HFF-Myc (cell line): ENCODE data around the gene STARD3NL.

Experiments
- DNase-seq: peaks from one replicate; pipeline ENCODE4 v3.0.0-alpha.2; 2011; ENCODE audit warnings: low read depth; ENCODE audit errors: extremely low read depth
- H3K4me3 ChIP-seq: replicated peaks from 2 replicates; pipeline ENCODE4 v1.5.1; 2011; ENCODE audit warnings: low read depth, mild to moderate bottlenecking, control low read depth, low read length
- TF ChIP-seq, protein P1 (sequence below): IDR thresholded peaks from 2 replicates; pipeline ENCODE4 v1.5.1; 2012; ENCODE audit warnings: mild to moderate bottlenecking, low read depth, low read length, control low read depth; ENCODE audit errors: missing control alignments

STARD3NL gene

DNA sequence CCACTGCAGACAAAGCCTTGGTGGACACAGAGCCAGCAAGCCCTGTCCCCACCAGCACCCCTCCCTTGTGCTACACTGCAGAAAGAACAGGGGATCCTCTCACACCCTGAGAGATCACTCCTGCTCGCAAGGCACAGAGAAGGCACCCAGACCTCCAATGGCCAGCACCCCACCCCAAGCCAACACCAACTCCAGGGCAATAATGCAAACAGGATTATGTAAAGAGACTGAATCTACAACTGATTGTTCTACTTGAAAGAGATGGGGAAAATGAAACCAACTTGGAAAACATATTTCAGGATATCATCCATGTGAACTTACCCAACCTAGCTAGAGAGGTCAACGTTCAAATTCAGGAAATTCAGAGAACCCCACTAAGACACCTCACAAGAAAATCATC, 26.5 kb upstream of the STARD3NL start:
- H3K4me3 ChIP-seq: no peak overlapping the region
- TF ChIP-seq, protein P1, sequence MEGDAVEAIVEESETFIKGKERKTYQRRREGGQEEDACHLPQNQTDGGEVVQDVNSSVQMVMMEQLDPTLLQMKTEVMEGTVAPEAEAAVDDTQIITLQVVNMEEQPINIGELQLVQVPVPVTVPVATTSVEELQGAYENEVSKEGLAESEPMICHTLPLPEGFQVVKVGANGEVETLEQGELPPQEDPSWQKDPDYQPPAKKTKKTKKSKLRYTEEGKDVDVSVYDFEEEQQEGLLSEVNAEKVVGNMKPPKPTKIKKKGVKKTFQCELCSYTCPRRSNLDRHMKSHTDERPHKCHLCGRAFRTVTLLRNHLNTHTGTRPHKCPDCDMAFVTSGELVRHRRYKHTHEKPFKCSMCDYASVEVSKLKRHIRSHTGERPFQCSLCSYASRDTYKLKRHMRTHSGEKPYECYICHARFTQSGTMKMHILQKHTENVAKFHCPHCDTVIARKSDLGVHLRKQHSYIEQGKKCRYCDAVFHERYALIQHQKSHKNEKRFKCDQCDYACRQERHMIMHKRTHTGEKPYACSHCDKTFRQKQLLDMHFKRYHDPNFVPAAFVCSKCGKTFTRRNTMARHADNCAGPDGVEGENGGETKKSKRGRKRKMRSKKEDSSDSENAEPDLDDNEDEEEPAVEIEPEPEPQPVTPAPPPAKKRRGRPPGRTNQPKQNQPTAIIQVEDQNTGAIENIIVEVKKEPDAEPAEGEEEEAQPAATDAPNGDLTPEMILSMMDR: no peak
- no peak for DNase-seq

DNA sequence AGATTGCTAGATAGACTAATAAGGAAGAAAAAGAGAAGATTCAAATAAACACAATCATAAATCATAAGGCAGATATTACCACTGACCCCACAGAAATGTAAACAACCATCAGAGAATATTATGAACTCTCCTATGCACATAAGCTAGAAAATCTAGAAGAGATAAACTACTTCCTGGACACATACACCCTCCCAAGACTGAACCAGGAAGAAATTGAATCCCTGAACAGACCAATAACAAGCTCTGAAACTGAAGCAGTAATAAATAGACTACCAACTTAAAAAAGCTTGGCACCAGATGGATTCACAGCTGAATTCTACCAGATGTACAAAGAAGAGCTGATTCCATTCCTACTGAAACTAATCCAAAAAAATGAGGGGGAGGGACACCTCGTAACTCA, 24.5 kb upstream of the STARD3NL start:
- DNase-seq: no peak
- TF ChIP-seq, protein P1: no peak
- H3K4me3 ChIP-seq: no peak overlapping the region

DNA sequence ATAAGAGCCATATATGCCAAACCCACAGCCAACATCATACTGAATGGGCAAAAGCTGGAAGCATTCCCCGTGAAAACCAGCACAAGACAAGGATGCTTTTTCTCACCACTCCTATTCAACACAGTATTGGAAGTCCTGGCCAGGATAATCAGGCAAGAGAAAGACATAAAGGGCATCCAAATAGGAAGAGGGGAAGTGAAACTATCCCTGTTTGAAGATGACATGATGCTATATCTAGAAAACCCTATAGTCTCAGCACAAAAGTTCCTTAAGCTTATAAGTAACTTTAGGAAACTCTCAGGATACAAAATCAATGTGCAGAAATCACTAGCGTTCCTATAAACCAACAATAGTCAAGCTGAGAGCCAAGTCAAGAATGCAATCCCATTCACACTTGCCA, 23.8 kb upstream of the STARD3NL start:
- TF ChIP-seq, protein P1: no peak
- DNase-seq: no peak
- no peak overlapping the region for H3K4me3 ChIP-seq

DNA sequence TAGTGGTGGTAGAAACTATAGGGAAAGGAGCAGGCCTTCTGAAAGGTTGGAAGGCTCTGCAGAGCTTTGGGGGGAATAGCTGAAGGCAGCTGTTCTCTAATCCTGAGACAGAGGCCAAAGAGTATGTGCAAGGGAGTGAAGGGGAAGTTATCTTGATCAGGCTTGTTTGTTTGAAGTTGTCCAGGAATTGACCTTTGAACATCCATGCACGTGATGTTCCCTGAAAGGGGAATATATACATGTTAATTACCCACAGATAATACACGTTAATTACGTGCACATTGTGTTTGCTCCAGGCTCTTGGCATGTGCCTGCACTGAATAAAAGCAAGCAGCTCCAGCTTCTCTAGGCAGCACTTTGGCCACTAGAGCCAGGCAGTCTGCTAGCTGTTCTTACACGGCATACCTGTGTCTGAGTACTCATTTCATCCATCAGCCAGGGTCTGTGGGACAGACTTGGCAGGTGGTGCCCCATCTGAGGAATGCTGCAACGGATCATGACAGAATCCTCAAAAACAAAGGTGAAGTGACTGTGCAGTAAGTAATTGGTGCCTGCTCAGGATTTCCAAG, 18.0 kb upstream of the STARD3NL start:
- no peak for DNase-seq
- H3K4me3 ChIP-seq: no peak overlapping the region
- TF ChIP-seq, protein P1: no peak

DNA sequence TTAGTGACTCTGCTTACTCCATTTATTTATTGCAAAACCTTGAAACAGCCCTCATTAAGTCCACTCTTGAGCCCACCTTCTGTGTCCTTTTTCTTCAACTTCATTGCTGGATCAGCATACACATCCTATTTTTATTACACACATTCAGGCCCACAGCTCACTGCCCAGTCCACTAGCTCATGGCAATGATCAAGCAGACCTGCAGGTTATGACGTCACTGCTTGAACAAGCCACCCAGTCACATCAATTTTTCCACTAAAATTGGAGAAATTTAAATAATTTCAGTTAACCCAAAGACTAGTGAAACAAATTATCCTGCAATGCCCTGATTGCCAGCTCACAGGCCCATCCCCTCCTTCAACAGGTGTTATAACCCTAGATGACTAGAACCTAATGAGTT, 16.0 kb upstream of the STARD3NL start:
- H3K4me3 ChIP-seq: no peak overlapping the region
- TF ChIP-seq, protein P1: no peak
- DNase-seq: no peak

DNA sequence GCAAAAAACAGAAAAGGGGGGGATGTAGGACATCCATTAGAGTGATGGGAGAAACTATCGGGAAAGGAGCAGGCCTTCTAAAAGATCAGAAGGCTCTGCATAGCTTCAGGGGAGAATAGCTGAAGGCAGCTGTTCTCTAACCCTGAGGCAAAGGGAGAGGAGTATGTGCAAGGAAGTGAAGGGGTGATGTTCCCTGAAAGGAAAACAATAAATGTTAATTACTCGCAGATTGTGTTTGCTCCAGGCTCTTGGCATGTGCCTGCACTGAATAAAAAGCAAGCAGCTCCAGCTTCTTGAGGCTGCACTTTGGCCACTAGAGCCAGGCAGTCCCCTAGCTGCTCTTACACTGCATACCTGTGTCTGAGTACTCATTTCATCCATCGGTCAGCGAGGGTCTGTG, 14.4 kb upstream of the STARD3NL start:
- no peak overlapping the region for H3K4me3 ChIP-seq
- TF ChIP-seq, protein P1: no peak
- no peak for DNase-seq
